Ovary (tissue), 10 donors: ENCODE measurements around the gene CDK6. TPM values are rescaled to one million over a fixed set of nuclear protein-coding genes. Genes with fewer than 3 reads are reported as not detected.
"Not testable (repeated sequence)": the region's sequence is repeated elsewhere in the genome, so short reads cannot be mapped to it uniquely, and the experiment has no call there.

ENCODE experiments used
- DNase-seq, 5 donors: peaks; one replicate each; pipeline ENCODE4 v3.0.0-alpha.2; 2019 to 2020
- H3K27ac ChIP-seq, 2 donors: fragments of 200-600 bp; one replicate each; pipeline versions ENCODE4 v1.5.1 to v1.8.0; 2019 to 2022
- H3K27me3 ChIP-seq: fragments of 200-600 bp; one replicate; pipeline ENCODE4 v1.8.0; 2022
- H3K36me3 ChIP-seq: fragments of 200-600 bp; sonication (generic); one replicate; pipeline ENCODE4 v1.5.1; 2019
- H3K4me1 ChIP-seq: one replicate; pipeline ENCODE4 v1.8.1; 2013; ENCODE audit warnings: mild to moderate bottlenecking, moderate library complexity; ENCODE audit not compliant: insufficient read depth
- H3K4me3 ChIP-seq: fragments of 200-600 bp; sonication (generic); one replicate; pipeline ENCODE4 v1.5.1; 2017
- H3K9me3 ChIP-seq, 2 donors: fragments of 200-600 bp in 1 of 2; sonication (generic) in 1 of 2; one replicate each; pipeline versions ENCODE4 v1.5.1 to v1.8.1; 2013 to 2019; ENCODE audit warnings: mild to moderate bottlenecking in 1 of 2, moderate library complexity in 1 of 2
- EP300 ChIP-seq: sonication (generic); formaldehyde crosslinking; IDR thresholded peaks from one replicate; pipeline ENCODE4 v1.6.1; 2017; ENCODE audit warnings: antibody characterized with exemption
- POLR2A ChIP-seq: fragments of 450-650 bp; IDR thresholded peaks from one replicate; pipeline ENCODE4 v1.6.1; 2017; ENCODE audit warnings: antibody characterized with exemption, mild to moderate bottlenecking, moderate library complexity
- WGBS, 3 donors: extraction: QIAGEN DNeasy Blood & Tissue Kit in 1 of 3; methylation state at CpG; one replicate each; pipeline versions ENCODE4 v1.1.5 to v1.1.7; 2013 to 2017; 5-methylcytosine and 5-hydroxymethylcytosine counted together
- intact Hi-C, 4 donors: fragments of 100-400 bp; cut with DNase I; formaldehyde crosslinking; loops; one replicate each; pipeline versions ENCODE4 v1.11.0 to v1.15.1; 2022 to 2023
- long read RNA-seq, 3 donors: library from polyadenylated mRNA in 2 of 3; unstranded in 2 of 3; transcript quantifications; one replicate each; pipeline ENCODE4 v2.0.0 and lab custom pipeline, GENCODE V29; 2021 to 2026
- polyA plus RNA-seq, 2 donors: library from polyadenylated mRNA; stranded (reverse); fragments of 200-250 nt in 1 of 2; fragments of 350-450 nt in 1 of 2; fragmentation: Illumina TruSeq in 1 of 2; extraction: RNeasy Lipid Tissue Mini Kit (QIAGEN cat#74804) in 1 of 2; gene quantifications; one replicate each; pipeline ENCODE4 v1.2.3, GENCODE V29; 2013 to 2014
- total RNA-seq, 7 donors: library from RNA; depleted of rRNA in 2 of 7; stranded (reverse); fragments of >200 nt in 2 of 7; fragmentation: NEBNext Ultra II Directional in 3 of 7; extraction: Animal tissue kit (Norgen Biotek cat#: 25700) in 3 of 7; gene quantifications; one replicate each; pipeline versions ENCODE4 v1.1.0 to v1.2.4, GENCODE V29; 2016 to 2023
- TF ChIP-seq, protein P1 (sequence below), 3 donors: fragments of 450-650 bp in 2 of 3; fragments of 200-600 bp in 1 of 3; IDR thresholded peaks; one replicate each; pipeline versions ENCODE4 v1.5.1 to v1.8.0; 2016 to 2022; ENCODE audit warnings: antibody characterized with exemption in 3 of 3, mild to moderate bottlenecking in 1 of 3
- donor health status: DM: no; HTN: no; CAD: no; lungs with moderate emphysema.
- donor health status: DM: no; HTN: no; CAD: no.
- donor health status: Bipolar disorder and iron deficiency.
- donor health status: DM: yes; HTN: yes; CAD: no.
- donor health status: DM: no; HTN: no; CAD: no.
- donor health status: DM: yes; HTN: yes; CAD: no.

Gene CDK6
- 10 to 100 TPM in 6 of 7 donors, 1 to 10 TPM in 1; 5.4 to 20.4 (median 11.6) TPM for total RNA-seq
- polyA plus RNA-seq: 1 to 10 TPM; 1.8 to 4.4 TPM
- long read RNA-seq, donor 1, partial matches to known transcripts: 5 of 12 reads
- long read RNA-seq, donor 1, other reads (novel, unspliced or antisense): 6 of 12 reads
- long read RNA-seq, donor 2, full-length matches to known transcripts: 6 of 6 reads
- long read RNA-seq, donor 2, partial matches to known transcripts: 0 of 6 reads
- long read RNA-seq, donor 2, other reads (novel, unspliced or antisense): 0 of 6 reads
- long read RNA-seq, donor 3, partial matches to known transcripts: 1 of 7 reads
- long read RNA-seq, donor 3, other reads (novel, unspliced or antisense): 4 of 7 reads

DNA sequence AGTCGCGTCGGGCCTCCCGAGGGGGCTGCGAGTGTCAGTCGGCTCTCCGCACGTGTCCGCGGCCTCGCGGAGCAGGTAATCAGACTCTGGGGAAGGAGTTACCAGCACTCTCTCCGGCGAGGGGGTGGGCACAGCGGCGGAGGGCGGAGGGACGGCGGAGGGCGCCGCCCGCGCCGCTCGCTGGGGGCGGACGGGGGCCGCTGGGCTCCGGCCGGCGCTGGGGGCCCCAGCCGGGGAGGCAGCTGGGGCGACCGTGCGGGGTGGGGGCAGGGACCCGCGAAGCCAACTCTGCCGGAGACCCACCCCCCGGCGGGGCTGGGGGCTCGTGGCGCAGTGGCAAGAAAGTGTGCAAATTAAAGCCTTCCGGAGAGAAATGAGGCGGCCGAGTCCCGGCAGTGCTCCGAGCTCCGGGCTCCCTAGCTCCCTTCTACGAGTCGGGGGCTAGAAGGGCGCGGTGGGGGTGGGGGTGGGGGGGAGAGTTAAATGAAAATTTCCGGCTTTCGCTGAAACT lies at the start of gene CDK6:
Gene CDK6, minus strand, starts transcription at position 85 of the 511 bp plus-strand sequence. CDS start 3,250 bp downstream, outside the sequence.
- TF ChIP-seq EP300 (no peak), POLR2A (no peak)
- TF ChIP-seq, protein P1, sequence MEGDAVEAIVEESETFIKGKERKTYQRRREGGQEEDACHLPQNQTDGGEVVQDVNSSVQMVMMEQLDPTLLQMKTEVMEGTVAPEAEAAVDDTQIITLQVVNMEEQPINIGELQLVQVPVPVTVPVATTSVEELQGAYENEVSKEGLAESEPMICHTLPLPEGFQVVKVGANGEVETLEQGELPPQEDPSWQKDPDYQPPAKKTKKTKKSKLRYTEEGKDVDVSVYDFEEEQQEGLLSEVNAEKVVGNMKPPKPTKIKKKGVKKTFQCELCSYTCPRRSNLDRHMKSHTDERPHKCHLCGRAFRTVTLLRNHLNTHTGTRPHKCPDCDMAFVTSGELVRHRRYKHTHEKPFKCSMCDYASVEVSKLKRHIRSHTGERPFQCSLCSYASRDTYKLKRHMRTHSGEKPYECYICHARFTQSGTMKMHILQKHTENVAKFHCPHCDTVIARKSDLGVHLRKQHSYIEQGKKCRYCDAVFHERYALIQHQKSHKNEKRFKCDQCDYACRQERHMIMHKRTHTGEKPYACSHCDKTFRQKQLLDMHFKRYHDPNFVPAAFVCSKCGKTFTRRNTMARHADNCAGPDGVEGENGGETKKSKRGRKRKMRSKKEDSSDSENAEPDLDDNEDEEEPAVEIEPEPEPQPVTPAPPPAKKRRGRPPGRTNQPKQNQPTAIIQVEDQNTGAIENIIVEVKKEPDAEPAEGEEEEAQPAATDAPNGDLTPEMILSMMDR (IDR thresholded peaks at IDR 0.05): no peak
- no peaks in the 10 kb centered on the region for H3K36me3 ChIP-seq
- H3K27ac ChIP-seq: peak within 1 kb of the TSS; percentile 30 to 35
- peak; percentile 53 to 73 (median 60) for DNase-seq
- intact Hi-C loops: loop anchor here in 3 of 4 donors (10.0 kb wide), 3 partner anchors 142 to 218 kb away; no protein-coding TSS in a partner anchor
- WGBS, 3 donors: 0 to 1% (median 0%) methylated on average over 41 to 54 of the region's 54 CpGs
- peaks cover 2% of the 10 kb centered on the region for H3K27me3 ChIP-seq
- H3K4me1 ChIP-seq: peaks cover 4% of the 10 kb centered on the region
- no peaks in the 10 kb centered on the region for H3K9me3 ChIP-seq
- H3K4me3 ChIP-seq: peak within 1 kb of the TSS; percentile 55

DNA sequence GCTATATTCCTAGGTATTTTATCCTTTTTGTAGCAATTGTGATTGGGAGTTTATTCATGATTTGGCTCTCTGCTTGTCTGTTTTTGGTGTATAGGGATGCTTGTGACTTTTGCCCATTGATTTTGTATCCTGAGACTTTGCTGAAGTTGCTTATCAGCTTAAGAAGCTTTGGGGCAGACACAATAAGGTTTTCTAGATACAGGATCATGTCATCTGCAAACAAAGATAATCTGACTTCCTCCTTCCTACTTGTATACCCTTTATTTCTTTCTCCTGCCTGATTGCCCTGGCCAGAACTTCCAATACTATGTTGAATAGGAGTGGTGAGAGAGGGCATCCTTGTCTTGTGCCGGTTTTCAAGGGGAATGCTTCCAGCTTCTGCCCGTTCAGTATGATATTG lies 49.7 kb upstream of the CDK6 start:
- H3K4me1 ChIP-seq, H3K27me3 ChIP-seq, DNase-seq, H3K27ac ChIP-seq, H3K36me3 ChIP-seq, intact Hi-C loops, H3K9me3 ChIP-seq, H3K4me3 ChIP-seq: not testable (repeated sequence)
- 89 to 95% (median 91%) methylated on average over 2 of the region's 2 CpGs for whole genome bisulfite sequencing, 3 donors

GRCh38 chr7:92884218-92884617 lies 47.8 kb upstream of the CDK6 start:
- DNase-seq: no peak
- intact Hi-C loops: no loop called here
- TF ChIP-seq, protein P1 (IDR thresholded peaks at IDR 0.05): no peak
- TF ChIP-seq EP300 (no peak), POLR2A (no peak)
- no peak overlapping the region for H3K27ac ChIP-seq
- no peak overlapping the region for H3K4me3 ChIP-seq
- H3K9me3 ChIP-seq: no peaks in the 10 kb centered on the region
- H3K27me3 ChIP-seq: no peaks in the 10 kb centered on the region
- H3K36me3 ChIP-seq: no peaks in the 10 kb centered on the region
- no peaks in the 10 kb centered on the region for H3K4me1 ChIP-seq

DNA sequence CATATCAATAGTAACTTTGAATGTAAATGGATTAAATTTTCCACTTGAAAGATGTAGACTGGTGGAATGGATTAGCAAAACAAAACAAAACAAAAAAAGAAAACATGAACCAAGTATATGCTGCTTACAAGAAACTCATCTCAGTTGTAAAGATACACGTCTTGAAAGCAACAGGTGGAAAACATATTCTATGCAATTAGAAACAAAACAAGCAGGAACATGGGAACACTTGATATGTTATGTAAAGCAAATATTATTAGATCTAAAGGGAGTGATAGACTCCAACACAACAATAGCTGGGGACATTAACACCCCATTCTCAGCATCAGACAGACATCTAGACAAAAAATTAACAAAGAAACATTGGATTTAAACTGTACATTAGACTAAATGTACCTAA lies 46.4 kb upstream of the CDK6 start:
- Histone ChIP-seq H3K27me3 (no peaks in the 10 kb centered on the region), H3K4me1 (no peaks in the 10 kb centered on the region), H3K36me3 (no peaks in the 10 kb centered on the region), H3K4me3 (no peak overlapping the region), H3K27ac (no peak overlapping the region), H3K9me3 (no peaks in the 10 kb centered on the region)
- TF ChIP-seq, protein P1 (IDR thresholded peaks at IDR 0.05): no peak
- TF ChIP-seq EP300: no peak
- TF ChIP-seq POLR2A: no peak
- 71 to 74% (median 71%) methylated on average over 1 of the region's 1 CpG for WGBS, 3 donors
- DNase-seq: no peak
- intact Hi-C loops: no loop called here

DNA sequence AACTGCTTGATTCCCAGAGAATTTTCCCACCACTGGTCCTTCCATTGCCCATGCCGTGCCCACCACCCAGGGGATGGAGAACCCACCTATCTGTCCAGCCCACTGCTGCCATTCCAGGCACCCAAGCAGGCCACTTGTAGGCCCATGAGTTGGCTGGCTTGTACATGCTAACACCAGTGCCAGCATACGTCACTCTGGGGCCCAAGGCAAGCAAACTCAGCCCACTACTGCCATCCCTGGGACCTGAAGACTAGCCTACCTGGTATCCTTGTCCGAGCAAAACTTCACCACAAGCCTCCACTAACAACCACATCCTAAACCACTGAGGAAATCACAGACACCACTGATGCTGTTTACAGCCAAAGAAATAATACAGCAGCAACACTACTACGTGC lies 44.7 kb upstream of the CDK6 start:
- intact Hi-C loops: no loop called here
- no peaks in the 10 kb centered on the region for H3K36me3 ChIP-seq
- 86 to 97% (median 90%) methylated on average over 4 of the region's 4 CpGs for WGBS, 3 donors

More for the DNA sequence above, 44.7 kb upstream of the CDK6 start:
- Histone ChIP-seq H3K9me3 (no peaks in the 10 kb centered on the region), H3K27me3 (no peaks in the 10 kb centered on the region), H3K4me3 (no peak overlapping the region), H3K4me1 (no peaks in the 10 kb centered on the region), H3K27ac (no peak overlapping the region)
- no peak for DNase-seq
- TF ChIP-seq, protein P1 (IDR thresholded peaks at IDR 0.05): no peak
- no peak for TF ChIP-seq EP300
- no peak for TF ChIP-seq POLR2A
